Activated CD4-positive, CD25-positive, alpha-beta regulatory T cell treated with anti-CD3 and anti-CD28 coated beads, Interleukin-2, amount 50 U/mL, for 24 hours (primary cell): Measurements from ENCODE around the gene LIG1.
A peak's percentile ranks its signal among the peaks of the same experiment; 100 is the strongest.
"Not testable (repeated sequence)": the region's sequence is repeated elsewhere in the genome, so short reads cannot be mapped to it uniquely, and the experiment has no call there.

ENCODE experiments used
- ATAC-seq, 2 donors: fragments of 150-1000 bp; cut with Tn5 transposase; one replicate each; pipeline ENCODE4 v1.10.0; 2021; ENCODE audit warnings: mild to moderate bottlenecking in 1 of 2, moderate library complexity in 1 of 2

LIG1 gene

DNA sequence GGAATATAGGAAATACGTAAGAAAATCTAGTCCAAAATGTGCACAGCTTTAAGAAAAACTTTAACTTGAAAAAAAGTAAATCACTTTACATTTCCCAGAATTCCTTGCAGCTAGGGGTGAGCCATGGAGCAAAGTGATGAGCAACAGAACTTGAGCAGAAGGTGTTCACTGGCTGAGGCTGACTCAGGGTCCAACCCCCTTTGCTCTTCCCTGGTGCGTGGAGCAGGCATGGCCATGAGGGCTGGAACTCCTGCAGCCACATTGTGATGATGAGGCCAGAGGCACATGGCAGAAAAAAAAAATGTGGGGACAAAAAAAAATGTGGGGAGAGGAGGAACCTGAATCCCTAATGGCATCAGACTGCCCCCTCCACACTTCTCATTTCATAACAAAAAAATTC, 49.6 kb downstream of the LIG1 start:
- ATAC-seq: no peak

DNA sequence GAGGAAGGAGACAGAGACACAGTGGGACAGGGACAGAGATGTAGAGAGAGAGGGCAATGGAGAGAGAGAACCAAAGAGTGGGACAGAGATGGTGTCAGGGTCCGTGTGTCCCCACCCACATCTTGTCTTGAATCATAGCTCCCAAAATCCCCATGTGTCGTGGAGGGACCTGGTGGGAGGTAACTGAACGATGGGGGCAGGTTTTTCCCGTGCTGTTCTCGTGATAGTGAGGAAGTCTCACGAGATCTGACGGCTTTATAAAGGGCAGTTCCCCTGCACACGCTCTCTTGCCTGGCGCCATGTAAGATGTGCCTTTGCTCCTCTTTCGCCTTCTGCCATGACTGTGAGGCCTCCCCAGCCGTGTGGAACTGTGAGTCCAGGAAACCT, 52.0 kb downstream of the LIG1 start:
- ATAC-seq: no peak

DNA sequence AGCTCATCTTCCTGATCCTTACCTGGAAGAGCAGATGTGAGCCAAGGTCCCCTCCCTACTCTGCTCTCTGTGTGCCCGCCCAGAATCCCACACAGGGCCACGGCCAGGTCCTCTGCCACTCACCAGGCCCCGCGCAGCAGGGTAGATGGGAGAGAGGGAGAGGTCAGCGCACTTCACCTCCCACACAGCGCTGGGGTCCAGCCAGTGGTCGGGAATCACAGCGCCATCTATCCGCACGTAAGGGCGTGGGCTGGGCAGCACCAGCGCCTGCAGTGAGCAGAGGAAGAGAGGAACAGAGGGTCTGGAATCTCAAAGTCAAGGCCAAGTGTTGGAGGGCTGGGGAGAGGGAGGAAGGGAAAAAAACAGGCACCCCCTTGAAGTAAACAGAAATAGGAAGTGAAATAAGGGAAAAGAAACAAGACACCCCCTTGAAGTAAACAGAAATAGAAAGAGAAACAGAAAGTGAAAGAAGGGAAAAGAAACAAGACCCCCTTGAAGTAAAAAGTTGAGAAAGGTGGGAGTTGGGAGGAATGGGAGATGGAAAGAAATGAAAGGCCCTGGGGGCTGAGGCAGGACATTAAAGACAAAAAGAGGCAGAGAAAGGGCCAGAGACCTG, 52.5 kb downstream of the LIG1 start:
- no peak for ATAC-seq

- no peak for ATAC-seq
Measured at GRCh38 chr19:48113190-48113917, 56.8 kb downstream of the LIG1 start.

- ATAC-seq: no peak
Measured at GRCh38 chr19:48111280-48111679, 58.9 kb downstream of the LIG1 start.

GRCh38 chr19:48110350-48110966, 59.7 kb downstream of the LIG1 start, which contains the start of gene PLA2G4C:
PLA2G4C (minus strand) TSS chr19:48110817; CDS start chr19:48106529, 4,288 bp downstream.
- peak; percentile 79 to 84 for ATAC-seq

- ATAC-seq: no peak
Measured at GRCh38 chr19:48108997-48109782, 61.0 kb downstream of the LIG1 start.

DNA sequence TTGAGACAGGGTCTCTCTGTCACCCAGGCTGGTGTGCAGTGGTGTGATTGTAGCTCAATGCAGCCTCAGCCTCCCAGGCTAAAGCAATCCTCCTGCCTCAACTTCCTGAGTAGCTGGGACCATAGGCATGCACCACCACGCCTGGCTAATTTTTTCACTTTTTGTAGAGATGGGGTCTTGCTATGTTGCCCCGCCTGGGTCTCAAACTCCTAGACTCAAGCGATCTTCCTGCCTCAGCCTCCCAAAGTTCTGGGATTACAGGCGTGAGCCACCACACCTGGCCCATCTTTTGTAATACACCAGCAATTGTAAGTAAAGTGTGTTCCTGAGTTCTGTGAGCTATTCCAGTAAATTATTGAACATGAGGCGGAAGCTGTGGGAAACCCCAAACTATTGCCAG, 66.2 kb downstream of the LIG1 start:
- ATAC-seq: no peak

GRCh38 chr19:48102870-48103751, 67.0 kb downstream of the LIG1 start:
- peak in 1 of 2 donors; percentile 33 for ATAC-seq

- no peak for ATAC-seq
Measured at GRCh38 chr19:48095612-48096175, 74.5 kb downstream of the LIG1 start.

GRCh38 chr19:48094855-48095203, 75.3 kb downstream of the LIG1 start:
- no peak for ATAC-seq

DNA sequence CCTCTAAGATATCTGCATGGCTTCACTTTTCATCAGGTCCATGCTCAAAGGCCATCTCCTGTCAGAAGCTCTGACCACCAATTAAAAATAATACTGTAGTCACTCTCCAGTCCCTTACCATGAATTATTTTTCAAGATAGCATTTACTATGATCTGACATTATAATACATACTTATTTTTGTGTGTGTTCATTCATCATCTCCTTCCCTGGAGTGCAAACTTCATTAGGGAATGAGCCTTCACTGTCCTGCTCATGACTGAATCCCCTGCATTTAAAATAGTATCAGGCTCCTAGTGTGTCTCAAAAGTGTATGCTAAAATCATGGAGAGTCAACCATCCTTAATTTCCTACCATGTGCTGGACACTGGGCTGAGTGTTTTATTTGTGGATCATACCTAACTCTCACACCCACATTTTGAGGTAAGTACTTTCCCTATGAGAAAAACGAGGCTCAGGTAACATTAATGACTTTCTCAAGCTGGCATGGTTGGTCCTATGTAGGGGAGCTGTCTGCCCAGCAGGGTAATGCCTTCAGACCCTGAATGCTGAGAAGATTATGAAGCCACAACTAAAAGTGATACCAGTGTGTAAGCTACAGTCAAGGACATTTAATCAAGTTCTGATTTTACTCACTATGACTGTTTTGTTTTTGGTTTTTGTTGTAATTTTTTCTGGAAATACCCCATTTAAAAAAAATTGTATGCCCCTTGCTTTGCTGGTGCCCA, 75.9 kb downstream of the LIG1 start:
- ATAC-seq: peak; percentile 70 to 72

DNA sequence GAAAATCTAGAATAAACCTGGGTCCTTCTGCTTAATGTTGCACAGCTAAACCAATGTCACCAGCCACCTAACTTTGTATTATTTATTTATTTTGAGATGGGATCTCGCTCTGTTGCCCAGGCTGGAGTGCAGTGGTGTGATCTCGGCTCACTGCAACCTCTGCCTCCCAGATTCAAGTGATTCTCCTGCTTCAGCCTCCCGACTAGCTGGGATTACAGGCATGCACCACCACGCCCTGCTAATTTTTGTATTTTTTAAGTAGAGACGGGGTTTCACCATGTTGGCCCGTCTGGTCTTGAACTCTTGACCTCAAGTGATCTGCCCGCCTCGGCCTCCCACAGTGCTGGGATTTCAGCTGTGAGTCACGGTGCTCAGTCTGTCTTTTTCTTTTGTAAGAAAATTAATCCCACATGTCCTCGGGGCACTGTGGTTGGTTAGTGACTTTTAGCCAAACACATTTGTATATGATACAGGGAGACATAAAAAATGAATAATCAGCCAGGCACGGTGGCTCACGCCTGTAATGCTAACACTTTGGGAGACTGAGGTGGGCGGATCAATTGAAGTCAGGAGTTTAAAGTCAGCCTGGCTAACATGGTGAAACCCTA, 78.9 kb downstream of the LIG1 start:
- ATAC-seq: not testable (repeated sequence)

- ATAC-seq: no peak
Measured at GRCh38 chr19:48090281-48090802, 79.8 kb downstream of the LIG1 start.

DNA sequence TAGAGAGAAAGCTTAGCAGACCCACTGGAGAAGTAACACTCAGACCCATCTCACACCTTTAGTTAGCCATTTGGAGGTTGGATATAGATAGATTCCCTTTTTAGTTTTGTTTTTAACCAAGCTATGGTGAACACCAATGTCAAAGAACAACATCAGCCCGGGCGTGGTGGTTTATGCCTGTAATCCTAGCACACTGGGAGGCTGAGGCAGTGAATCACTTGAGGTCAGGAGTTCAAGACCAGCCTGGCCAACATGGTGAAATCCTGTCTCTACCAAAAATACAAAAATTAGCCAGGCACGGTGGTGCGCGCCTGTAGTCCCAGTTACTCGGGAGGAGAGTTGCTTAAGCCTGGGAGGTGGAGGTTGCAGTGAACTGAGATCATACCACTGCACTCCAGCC, 81.2 kb downstream of the LIG1 start:
- ATAC-seq: not testable (repeated sequence)

GRCh38 chr19:48085904-48086864, 84.0 kb downstream of the LIG1 start:
- ATAC-seq: no peak

DNA sequence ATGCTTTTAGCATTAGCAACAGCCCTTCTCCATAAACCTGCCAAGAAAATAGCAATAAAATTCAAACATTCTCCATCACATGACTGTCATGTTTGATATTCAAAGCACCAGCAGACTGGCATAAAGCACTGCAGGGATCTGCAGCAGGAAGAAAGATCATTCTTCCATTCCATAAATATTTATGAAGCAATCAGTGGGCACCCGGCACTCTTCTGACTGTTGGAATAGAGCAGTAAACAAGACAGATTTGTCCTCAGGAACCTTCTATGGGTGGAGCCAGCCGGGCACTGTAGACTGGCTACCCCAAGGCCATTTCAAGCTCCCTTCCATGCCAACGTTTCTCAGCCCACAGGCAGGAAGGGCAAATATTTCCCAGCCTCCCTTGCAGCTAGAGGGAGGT, 85.1 kb downstream of the LIG1 start:
- ATAC-seq: no peak

DNA sequence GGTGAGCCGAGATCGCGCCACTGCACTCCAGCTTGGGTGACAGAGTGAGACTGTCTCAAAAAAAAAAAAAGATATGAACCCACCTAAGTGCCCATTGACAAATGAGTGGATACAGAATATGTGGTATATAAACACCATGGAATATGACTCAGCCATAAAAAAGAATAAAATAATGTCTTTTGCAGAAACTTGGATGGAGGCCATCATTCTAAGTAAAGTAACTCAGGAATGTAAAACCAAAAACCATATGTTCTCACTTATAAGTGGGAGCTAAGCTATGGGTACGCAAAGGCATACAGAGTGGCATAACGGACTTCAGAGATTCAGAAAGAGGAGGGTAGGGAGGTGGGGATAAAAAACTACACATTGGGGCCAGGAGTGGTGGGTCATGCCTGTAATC, 89.0 kb downstream of the LIG1 start:
- ATAC-seq: no peak

- not testable (repeated sequence) for ATAC-seq
Measured at GRCh38 chr19:48070177-48070769, 99.9 kb downstream of the LIG1 start.
